Activated CD8-positive, alpha-beta memory T cell treated with anti-CD3 and anti-CD28 coated beads for 1 hour (primary cell): ENCODE results near the gene SLC25A22.

Experiments used
- DNase-seq, 2 donors: peaks; one replicate each; pipeline ENCODE4 v3.0.0-alpha.2; 2020; ENCODE audit warnings: low read depth in 1 of 2; ENCODE audit errors: extremely low read depth in 1 of 2

SLC25A22 gene

DNA sequence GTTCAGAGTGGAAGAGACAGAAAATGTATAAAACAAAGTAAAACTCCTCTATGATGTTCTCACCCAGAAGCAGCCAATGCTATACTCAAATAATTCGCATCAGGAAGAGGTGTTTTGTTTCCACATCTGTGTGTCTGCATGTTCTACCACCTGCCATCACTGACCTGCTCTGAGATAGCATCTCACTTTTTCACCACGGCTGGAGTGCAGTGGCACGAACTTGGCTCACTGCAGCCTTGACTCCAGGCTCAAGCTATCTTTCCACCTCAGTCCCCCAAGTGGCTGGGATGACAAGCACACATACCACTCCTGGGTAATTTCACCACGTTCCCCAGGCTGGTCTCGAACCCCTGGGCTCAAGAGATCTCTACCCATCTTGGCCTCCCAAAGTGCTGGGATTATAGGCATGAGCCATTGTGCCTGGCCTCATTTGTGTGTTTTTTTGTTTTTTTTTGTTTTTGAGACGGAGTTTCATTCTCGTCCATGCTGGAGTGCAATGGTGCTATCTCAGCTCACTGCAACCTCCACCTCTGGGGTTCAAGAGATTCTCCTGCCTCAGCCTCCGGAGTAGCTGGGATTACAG lies 36.5 kb downstream of the SLC25A22 start:
- no peak for DNase-seq

DNA sequence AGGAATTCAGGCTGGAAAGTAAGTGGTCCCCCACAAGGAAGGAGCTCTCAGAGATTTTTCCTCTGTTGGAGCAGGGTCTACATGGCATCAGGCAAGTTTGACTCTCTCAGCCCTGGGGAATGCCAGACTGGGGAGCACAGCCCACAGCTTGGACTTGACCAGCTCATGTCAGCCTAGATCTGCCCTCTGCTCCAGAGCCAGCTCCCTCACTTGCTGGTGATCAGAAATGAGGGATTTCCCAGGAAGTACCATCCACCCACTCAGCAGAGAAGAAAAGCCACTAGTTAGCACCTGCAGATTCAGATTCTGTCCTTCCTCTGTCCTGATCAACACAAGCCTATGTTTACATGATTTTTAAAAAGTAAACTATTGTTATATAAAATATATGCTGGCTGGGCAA lies 37.8 kb downstream of the SLC25A22 start:
- DNase-seq: no peak

DNA sequence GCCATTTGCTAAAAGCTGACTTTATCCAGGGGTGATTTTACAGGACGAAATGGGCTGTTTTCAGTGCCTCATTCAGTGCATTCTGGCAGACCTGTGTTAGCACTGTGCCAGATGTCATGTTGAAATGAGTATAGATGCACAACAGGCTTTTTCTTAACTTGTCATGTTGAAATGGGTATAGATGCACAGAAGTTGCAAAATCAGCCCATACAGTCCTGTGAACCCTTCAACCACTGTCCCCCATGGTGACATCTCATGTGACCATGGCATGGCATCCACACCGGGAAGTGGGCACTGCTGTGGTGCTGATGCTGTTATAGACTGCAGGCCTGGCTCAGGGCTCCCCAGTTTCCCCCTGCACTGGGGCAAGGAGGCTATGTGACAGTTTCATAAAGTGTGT lies 48.4 kb downstream of the SLC25A22 start:
- no peak for DNase-seq

DNA sequence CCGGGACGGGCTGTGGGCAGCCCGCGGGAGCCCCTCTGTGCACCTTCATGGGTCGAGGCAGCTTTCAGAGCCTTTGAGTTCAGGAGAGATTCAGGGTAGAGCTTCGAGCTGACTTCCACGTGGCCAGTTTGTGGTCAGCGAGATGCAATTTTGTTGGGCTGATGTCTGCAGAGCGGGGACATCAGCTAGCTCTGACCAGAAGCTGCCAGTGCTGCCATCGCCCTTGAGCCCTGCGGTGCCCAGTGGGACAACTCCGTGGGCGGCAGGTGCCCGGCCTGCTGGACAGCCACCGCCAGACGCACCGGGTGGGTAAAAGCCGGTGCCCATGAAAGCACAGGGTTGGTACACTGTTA lies 50.1 kb downstream of the SLC25A22 start:
- DNase-seq: no peak

DNA sequence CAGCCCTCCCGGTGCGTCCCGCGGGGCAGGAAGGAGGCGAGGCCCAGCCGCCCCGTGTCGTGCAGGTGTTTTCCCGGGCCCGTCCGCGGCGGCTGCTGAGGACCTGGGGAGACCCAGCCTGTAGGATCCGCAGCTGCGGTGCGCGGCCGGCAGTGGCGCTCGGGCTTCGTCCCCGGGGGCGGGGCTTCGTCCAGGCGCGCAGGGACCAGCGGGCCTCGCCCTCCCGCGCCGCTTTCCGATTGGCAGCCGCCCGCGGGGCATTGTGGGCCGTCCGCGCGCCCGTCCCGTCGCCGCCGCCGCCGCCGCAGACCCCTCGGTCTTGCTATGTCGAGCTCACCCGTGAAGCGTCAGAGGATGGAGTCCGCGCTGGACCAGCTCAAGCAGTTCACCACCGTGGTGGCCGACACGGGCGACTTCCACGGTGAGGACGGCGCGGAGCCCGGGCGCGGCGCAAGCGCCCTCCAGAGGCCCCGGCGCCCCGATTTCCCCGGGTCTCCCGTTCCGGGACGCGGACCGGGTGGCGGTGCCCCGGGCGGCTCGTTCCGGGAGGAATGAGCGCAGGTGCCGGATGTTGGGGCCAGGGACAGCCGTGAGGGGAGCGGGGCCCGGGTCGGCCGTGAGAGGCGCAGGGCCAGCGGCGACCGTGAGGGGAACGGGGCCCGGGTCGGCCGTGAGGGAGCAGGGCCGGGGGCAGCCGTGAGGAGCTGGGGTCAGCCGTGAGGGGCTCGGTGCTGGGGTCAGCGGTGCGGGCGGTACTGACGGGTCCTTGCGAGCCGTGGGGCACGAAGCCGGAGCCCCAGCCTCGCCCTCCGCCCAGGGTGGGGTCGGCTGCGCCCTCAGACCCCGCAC lies 50.7 kb downstream of the SLC25A22 start, which contains the start of gene TALDO1:
Gene TALDO1, plus strand, starts transcription at position 307 of the 849 bp plus-strand sequence. Its CDS starts 18 bp downstream, at position 325.
- DNase-seq: peak in 1 of 2 donors; percentile 72

DNA sequence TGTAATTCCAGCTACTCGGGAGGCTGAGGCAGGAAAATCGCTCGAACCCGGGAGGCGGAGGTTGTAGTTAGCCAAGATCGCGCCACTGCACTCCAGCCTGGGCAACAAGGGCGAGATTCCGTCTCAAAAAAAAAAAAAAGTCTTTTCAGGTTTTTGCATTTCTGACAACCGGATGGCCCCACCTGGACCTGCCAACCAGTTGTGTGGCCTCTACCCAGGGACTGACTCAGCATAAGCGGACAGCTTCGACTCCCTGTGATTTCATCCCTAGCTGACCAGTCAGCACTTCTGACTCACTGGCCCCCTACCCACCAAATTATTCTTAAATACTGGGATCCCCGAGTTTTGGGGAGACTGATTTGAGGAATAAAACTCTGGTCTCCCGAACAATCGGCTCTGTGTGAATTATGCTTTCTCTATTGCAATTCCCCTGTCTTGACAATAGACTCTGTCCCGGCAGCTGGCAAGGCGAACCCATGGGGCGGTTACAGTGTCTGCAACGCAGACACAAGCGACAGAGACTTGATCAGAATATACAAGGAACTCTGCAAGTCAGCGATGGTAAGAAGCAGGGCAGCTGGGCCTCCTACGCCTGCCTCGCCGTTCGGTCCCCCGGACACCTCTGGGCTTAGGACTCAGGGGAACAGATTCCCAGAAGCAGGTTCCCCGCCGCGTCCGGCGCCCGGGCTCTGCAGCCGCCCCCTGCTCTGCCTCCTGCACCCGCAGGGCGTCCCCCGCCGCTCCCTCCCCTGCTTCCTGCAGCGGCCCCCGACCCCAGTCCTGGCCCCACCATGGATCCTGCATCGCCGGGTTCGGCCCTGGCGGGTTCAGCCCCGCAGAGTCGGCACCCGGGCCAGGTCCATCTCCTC lies 51.6 kb downstream of the SLC25A22 start:
- no peak for DNase-seq

DNA sequence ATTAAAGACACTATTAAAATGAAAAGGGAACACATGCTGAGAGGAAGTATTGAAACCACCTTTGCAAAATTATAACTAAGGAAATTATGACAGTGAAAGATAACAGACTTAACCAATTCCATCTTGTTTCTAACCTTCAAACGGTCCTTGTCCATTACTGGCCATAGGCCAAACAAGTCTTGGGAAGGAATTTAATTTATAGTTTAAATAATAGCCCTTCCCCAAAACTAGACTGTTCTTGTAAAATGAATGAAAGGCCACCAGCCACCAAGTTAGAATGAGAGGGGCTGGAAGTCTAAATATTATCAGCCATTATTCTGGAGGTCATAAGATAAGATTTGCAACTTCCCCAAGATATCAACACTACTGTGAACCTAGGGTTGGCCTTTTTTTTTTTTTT lies 52.7 kb downstream of the SLC25A22 start:
- no peak for DNase-seq

DNA sequence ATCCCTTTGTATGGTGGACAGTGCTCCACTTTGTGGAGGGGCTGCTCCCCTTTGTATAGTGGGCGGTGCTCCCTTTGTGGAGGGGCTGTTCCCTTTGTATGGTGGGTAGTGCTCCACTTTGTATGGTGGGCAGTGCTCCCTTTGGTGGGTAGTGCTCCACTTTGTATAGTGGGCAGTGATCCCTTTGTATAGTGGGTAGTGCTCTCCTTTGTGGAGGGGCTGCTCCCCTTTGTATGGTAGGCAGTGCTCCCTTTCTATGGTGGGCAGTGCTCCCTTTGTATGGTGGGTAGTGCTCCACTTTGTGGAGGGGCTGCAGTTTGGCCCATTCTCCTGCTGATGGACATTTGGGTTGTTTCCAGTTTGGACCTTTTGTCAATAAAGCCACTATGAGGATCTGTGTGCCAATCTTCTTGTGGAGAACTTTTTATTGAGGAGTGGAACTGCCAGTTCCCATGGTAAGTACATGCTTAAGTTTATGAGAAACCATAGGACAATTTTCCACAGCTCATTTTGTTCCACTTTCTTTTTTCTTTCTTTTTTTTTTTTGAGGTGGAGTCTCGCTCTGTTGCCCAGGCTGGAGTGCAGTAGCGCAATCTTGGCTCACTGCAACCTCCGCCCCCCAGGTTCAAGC lies 55.4 kb downstream of the SLC25A22 start:
- DNase-seq: no peak

DNA sequence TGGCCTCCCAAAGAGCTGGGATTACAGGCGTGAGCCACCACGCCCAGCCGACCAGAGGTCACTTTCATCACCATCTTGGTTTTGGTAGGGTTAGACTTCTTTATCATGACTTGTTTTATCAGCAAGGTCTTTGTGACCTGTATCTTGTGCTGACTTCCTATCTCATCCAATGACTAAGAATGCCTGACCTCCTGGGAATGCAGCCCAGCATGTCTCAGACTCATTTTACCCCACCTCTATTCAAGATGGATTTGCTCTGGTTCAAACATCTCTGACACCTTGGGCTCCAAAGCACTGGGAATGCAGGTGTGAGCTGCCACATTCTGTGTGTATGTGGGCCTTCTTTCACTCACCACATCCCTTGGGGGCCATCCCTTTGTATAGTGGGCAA lies 55.9 kb downstream of the SLC25A22 start:
- no peak for DNase-seq
